ENCODE measurements around the gene CRYL1.

DNA sequence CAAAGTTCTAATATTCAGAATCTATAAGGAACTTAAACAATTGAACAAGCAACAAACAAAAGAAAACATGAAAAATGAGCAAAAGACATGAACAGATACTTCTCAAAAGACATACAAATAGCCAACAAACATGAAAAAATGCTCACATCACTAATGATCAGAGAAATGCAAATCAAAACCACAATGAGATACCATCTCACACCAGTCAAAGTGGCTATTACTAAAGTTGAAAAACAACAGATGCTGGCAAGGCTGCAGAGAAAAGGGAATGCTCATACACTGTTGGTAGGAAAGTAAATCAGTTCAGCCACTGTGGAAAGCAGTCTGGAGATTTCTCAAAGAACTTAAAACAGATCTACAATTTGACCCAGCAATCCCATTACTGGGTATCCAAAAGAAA, 74.3 kb downstream of the CRYL1 start:
- TF ChIP-seq, protein P1, sequence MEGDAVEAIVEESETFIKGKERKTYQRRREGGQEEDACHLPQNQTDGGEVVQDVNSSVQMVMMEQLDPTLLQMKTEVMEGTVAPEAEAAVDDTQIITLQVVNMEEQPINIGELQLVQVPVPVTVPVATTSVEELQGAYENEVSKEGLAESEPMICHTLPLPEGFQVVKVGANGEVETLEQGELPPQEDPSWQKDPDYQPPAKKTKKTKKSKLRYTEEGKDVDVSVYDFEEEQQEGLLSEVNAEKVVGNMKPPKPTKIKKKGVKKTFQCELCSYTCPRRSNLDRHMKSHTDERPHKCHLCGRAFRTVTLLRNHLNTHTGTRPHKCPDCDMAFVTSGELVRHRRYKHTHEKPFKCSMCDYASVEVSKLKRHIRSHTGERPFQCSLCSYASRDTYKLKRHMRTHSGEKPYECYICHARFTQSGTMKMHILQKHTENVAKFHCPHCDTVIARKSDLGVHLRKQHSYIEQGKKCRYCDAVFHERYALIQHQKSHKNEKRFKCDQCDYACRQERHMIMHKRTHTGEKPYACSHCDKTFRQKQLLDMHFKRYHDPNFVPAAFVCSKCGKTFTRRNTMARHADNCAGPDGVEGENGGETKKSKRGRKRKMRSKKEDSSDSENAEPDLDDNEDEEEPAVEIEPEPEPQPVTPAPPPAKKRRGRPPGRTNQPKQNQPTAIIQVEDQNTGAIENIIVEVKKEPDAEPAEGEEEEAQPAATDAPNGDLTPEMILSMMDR (IDR thresholded peaks at IDR 0.05; ENCODE audit: poor library complexity) = no peak
- TF ChIP-seq EZH2 (IDR thresholded peaks at IDR 0.05; ENCODE audit: borderline replicate concordance) = no peak
- no peak for TF ChIP-seq EZH2phosphoT487 (IDR thresholded peaks at IDR 0.05; ENCODE audit: low read depth, severe bottlenecking, unreplicated experiment)
